ENCODE results near the gene NOP14.
A peak's percentile ranks its signal among the peaks of the same experiment; 100 is the strongest.

The NOP14 gene

DNA sequence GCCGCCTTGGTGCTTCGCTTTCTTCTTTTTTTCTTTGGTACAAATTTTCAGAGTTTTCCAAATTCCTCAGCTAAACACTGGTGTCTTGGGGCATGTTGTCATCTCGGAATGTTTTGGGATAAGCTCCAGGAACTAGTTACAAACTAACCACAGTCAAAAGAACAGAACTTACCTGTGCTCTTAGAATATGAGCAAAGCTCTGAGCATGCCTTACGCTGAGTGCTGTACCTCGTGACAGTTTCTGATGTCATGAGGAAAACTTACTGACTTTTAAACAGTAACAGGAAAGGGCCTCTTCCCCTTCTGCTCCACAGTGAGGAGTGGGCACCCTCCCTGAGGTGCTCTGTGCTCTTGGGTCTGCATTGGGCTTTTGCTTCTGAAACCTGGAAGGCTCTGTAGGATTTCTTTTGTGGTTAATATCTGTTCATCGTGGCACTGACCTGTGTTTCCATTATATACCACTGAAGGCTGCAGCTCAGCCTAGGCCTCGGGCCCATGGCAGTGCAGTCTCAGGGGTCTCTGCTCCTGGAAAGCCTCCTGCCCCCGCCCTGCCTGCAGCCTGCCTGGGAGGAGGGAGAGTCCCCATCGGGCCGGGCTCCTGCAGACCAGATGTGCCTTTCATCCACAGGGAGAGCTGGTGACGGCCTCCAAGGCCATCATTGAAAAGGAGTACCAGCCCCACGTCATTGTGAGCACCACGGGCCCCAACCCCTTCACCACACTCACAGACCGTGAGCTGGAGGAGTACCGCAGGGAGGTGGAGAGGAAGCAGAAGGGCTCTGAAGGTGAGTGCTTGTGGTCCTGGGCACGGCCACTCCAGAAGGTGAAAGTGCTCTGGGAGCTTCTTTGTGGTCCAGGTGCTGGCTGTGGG is 48.7 kb downstream of the NOP14 start:
- DNase-seq (ENCODE audit: low read depth), result no peak

DNA sequence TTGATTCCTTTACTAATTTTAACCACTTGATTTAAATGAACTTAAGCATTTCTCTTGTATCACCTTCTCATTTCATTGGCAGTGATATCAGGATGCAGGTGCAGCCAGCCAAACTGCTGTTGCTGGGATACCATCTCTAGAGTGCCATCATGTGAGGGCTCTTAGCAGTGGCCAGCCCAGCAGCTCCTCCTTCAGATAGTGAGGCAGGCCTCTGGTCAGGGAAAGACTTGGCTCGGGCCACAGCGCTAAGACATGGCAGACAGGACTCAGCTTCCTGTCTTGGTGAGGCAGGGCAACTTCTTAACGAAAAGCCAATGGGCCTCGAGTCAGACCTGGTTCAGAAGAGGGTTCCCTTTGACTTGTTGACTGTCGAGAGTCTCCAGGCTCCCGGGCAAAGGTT is 50.0 kb downstream of the NOP14 start:
- no peak for DNase-seq (ENCODE audit: low read depth)

DNA sequence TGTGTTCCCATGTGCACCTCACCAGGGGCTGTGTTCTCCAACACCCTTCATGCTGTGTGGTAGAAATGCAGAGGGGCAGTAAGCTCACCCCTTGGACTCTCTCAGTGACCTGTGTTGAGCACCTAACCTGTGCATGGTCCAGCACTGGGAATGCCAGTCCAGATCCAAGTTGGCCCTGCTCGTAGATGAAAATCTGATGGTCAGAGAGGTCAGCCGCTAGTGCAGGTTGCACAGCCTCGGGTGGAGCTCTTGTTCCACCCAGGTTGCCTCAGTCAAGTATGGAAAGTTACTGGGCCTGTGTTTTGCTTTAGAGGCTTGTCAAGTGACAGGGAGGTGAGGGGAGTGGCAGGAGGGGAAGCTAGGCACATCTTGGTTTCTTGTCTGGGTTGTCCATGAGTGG is 51.3 kb downstream of the NOP14 start:
- DNase-seq (ENCODE audit: low read depth), result no peak

GRCh38 chr4:2910409-2910808 is 52.8 kb downstream of the NOP14 start:
- DNase-seq (ENCODE audit: low read depth), result no peak

DNA sequence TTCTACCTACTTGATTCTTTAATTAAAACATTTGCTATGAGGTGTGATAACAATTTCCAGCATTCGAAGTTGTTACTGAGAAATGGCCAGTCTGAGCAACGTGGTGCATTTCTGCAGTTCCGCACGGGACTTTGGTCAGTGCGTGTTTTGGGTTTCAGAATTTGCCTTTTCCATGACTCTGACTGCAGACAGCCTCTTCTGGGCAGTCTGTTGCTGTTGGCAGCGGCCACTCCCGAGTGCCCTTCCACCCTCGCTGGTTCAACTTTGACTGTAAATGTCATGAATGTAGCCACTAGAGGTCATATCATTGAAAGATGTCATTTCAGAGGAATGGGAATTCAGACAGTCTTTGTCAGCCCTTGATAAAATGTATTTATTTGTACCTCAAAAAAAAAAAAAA is 53.6 kb downstream of the NOP14 start:
- DNase-seq (ENCODE audit: low read depth), result no peak

DNA sequence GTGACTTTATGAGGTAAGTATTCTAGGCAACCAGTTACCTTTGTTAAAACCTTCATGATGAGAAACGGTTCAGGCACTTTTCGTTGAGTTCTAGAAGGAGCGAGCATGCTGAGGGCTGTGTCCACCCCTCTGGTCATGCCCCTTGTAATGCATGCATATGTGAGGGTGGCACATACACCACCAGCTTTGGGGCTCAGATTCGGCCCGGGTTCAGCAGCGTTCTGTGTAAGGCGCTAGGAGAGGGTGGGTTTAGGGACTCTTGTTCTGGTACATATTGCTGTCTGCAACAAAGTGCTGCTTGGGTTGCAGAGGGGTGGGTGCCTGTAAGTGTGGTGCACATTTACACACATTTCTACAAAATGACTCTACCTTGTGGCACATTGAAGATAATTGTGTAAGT is 54.5 kb downstream of the NOP14 start:
- no peak for DNase-seq (ENCODE audit: low read depth)

- no peak for DNase-seq (ENCODE audit: low read depth)
Measured at GRCh38 chr4:2907706-2908293, 55.4 kb downstream of the NOP14 start.

GRCh38 chr4:2907226-2907625 is 56.0 kb downstream of the NOP14 start:
- no peak for DNase-seq (ENCODE audit: low read depth)

- DNase-seq (ENCODE audit: low read depth), result no peak
Measured at GRCh38 chr4:2906218-2906617, 57.0 kb downstream of the NOP14 start.

GRCh38 chr4:2905544-2905943 is 57.7 kb downstream of the NOP14 start:
- no peak for DNase-seq (ENCODE audit: low read depth)

- DNase-seq (ENCODE audit: low read depth), result peak; percentile 20
Measured at GRCh38 chr4:2902126-2902525, 61.1 kb downstream of the NOP14 start.

- DNase-seq (ENCODE audit: low read depth), result no peak
Measured at GRCh38 chr4:2901186-2901585, 62.0 kb downstream of the NOP14 start.

GRCh38 chr4:2900741-2901140 is 62.5 kb downstream of the NOP14 start:
- no peak for DNase-seq (ENCODE audit: low read depth)

- DNase-seq (ENCODE audit: low read depth), result peak; percentile 20
Measured at GRCh38 chr4:2898001-2898400, 65.2 kb downstream of the NOP14 start.

- no peak for DNase-seq (ENCODE audit: low read depth)
Measured at GRCh38 chr4:2893772-2894171, 69.4 kb downstream of the NOP14 start.

DNA sequence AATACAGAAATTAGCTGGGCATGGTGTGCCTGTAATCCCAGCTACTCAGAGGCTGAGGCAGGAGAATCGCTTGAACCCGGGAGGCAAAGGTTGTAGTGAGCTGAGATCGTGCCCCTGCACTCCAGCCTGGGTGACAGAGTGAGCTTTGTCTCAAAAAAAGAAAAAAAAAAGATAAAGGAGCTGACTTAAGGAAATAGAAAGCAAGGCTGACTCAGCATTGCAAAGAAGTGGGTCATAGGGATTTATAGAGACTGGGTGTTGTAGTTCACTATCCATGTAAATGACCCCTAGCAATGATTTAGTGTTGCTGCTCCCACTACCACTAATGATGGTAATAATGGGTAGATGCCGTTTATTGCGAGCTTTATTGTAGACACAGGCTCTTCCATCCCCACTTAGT is 71.9 kb downstream of the NOP14 start:
- peak; percentile 78 for DNase-seq (ENCODE audit: low read depth)

- no peak for DNase-seq (ENCODE audit: low read depth)
Measured at GRCh38 chr4:2888886-2889285, 74.3 kb downstream of the NOP14 start.

All from iris pigment epithelial cell (primary cell).